SJSA1 (cell line): ENCODE data around the gene RAX. TPM values are rescaled to one million over a fixed set of nuclear protein-coding genes. Genes with fewer than 3 reads are reported as not detected.
"Not testable (repeated sequence)": the region's sequence is repeated elsewhere in the genome, so short reads cannot be mapped to it uniquely, and the experiment has no call there.

Experiments used
- DNase-seq, 2 experiments: peaks; one replicate each; pipeline ENCODE4 v3.0.0-alpha.2; 2015 to 2020; ENCODE audit warnings: low spot score in 2 of 2, low read depth in 1 of 2
- H3K27ac ChIP-seq: fragments of 250-450 bp; sonication (Bioruptor Pico); 2 replicates; pipeline ENCODE4 v1.5.1; 2020; ENCODE audit warnings: mild to moderate bottlenecking, moderate library complexity
- H3K27me3 ChIP-seq: fragments of 250-450 bp; sonication (Bioruptor Pico); replicated peaks from 2 replicates; pipeline ENCODE4 v1.5.1; 2020; ENCODE audit warnings: mild to moderate bottlenecking, moderate library complexity
- H3K36me3 ChIP-seq: fragments of 250-450 bp; sonication (Bioruptor Pico); 2 replicates; pipeline ENCODE4 v1.5.1; 2020; ENCODE audit warnings: mild to moderate bottlenecking
- H3K4me1 ChIP-seq: fragments of 250-450 bp; sonication (Bioruptor Pico); replicated peaks from 2 replicates; pipeline ENCODE4 v1.6.1; 2021; ENCODE audit warnings: mild to moderate bottlenecking
- H3K4me3 ChIP-seq: fragments of 250-450 bp; sonication (Bioruptor Pico); 2 replicates; pipeline ENCODE4 v1.5.1; 2020; ENCODE audit warnings: mild to moderate bottlenecking
- H3K9me3 ChIP-seq: fragments of 250-450 bp; sonication (Bioruptor Pico); replicated peaks from 2 replicates; pipeline ENCODE4 v1.5.1; 2020; ENCODE audit warnings: mild to moderate bottlenecking
- total RNA-seq: library from RNA; depleted of rRNA; stranded (reverse); fragments of >200 nt; shearing (Covaris generic); gene quantifications from 2 replicates; pipeline ENCODE4 v1.2.3, GENCODE V29; 2014

The RAX gene
- total RNA-seq, 1 experiment from 2014 or later: not detected

- Histone ChIP-seq H3K27ac (no peak overlapping the region), H3K4me1 (peaks cover 21% of the 10 kb centered on the region), H3K27me3 (peaks cover 100% of the 10 kb centered on the region), H3K36me3 (no peaks in the 10 kb centered on the region), H3K4me3 (peak overlapping the region; percentile 10; the same call in 1 of the 2 replicates), H3K9me3 (peaks cover 10% of the 10 kb centered on the region)
- no peak for DNase-seq
Observed at GRCh38 chr18:59268721-59269562, 4.3 kb downstream of the RAX start.

- peaks cover 100% of the 10 kb centered on the region for H3K27me3 ChIP-seq
- H3K4me1 ChIP-seq: peaks cover 16% of the 10 kb centered on the region
- H3K4me3 ChIP-seq: no peak overlapping the region
- H3K36me3 ChIP-seq: no peaks in the 10 kb centered on the region
- H3K27ac ChIP-seq: no peak overlapping the region
- peaks cover 7% of the 10 kb centered on the region for H3K9me3 ChIP-seq
- DNase-seq: no peak
Observed at GRCh38 chr18:59268127-59268720, 5.0 kb downstream of the RAX start.

- peaks cover 3% of the 10 kb centered on the region for H3K9me3 ChIP-seq
- no peaks in the 10 kb centered on the region for H3K36me3 ChIP-seq
- no peak overlapping the region for H3K27ac ChIP-seq
- H3K4me3 ChIP-seq: no peak overlapping the region
- DNase-seq: no peak
- peaks cover 12% of the 10 kb centered on the region for H3K4me1 ChIP-seq
- H3K27me3 ChIP-seq: peaks cover 100% of the 10 kb centered on the region
Observed at GRCh38 chr18:59267503-59268126, 5.6 kb downstream of the RAX start.

- H3K27ac ChIP-seq: no peak overlapping the region
- peaks cover 94% of the 10 kb centered on the region for H3K27me3 ChIP-seq
Observed at GRCh38 chr18:59266886-59267502, 6.3 kb downstream of the RAX start.

GRCh38 chr18:59266459-59266858 is 6.8 kb downstream of the RAX start:
- Histone ChIP-seq H3K4me3 (no peak overlapping the region), H3K27ac (no peak overlapping the region), H3K27me3 (peaks cover 89% of the 10 kb centered on the region), H3K9me3 (peaks cover 3% of the 10 kb centered on the region), H3K36me3 (no peaks in the 10 kb centered on the region), H3K4me1 (peaks cover 12% of the 10 kb centered on the region)
- no peak for DNase-seq

More at GRCh38 chr18:59266886-59267502, 6.3 kb downstream of the RAX start:
- Histone ChIP-seq H3K36me3 (no peaks in the 10 kb centered on the region), H3K9me3 (peaks cover 3% of the 10 kb centered on the region), H3K4me1 (peaks cover 12% of the 10 kb centered on the region), H3K4me3 (no peak overlapping the region)
- no peak for DNase-seq

GRCh38 chr18:59265974-59266369 is 7.3 kb downstream of the RAX start:
- DNase-seq: no peak
- no peak overlapping the region for H3K27ac ChIP-seq
- H3K27me3 ChIP-seq: peaks cover 84% of the 10 kb centered on the region
- peaks cover 12% of the 10 kb centered on the region for H3K4me1 ChIP-seq
- no peaks in the 10 kb centered on the region for H3K36me3 ChIP-seq
- no peak overlapping the region for H3K4me3 ChIP-seq
- H3K9me3 ChIP-seq: peaks cover 3% of the 10 kb centered on the region

- Histone ChIP-seq H3K4me1 (peaks cover 12% of the 10 kb centered on the region), H3K4me3 (peak overlapping the region; percentile 25), H3K9me3 (peaks cover 3% of the 10 kb centered on the region), H3K36me3 (no peaks in the 10 kb centered on the region), H3K27ac (no peak overlapping the region), H3K27me3 (peaks cover 79% of the 10 kb centered on the region)
- no peak for DNase-seq
Observed at GRCh38 chr18:59265246-59265973, 7.8 kb downstream of the RAX start.

GRCh38 chr18:59264651-59265245 is 8.5 kb downstream of the RAX start:
- Histone ChIP-seq H3K27ac (no peak overlapping the region), H3K27me3 (peaks cover 72% of the 10 kb centered on the region), H3K4me1 (peaks cover 12% of the 10 kb centered on the region), H3K9me3 (peaks cover 3% of the 10 kb centered on the region), H3K4me3 (no peak overlapping the region), H3K36me3 (no peaks in the 10 kb centered on the region)
- no peak for DNase-seq

GRCh38 chr18:59264121-59264571 is 9.1 kb downstream of the RAX start:
- peaks cover 3% of the 10 kb centered on the region for H3K9me3 ChIP-seq
- H3K27me3 ChIP-seq: peaks cover 66% of the 10 kb centered on the region
- H3K4me3 ChIP-seq: no peak overlapping the region
- H3K4me1 ChIP-seq: peaks cover 9% of the 10 kb centered on the region
- H3K36me3 ChIP-seq: no peaks in the 10 kb centered on the region
- no peak overlapping the region for H3K27ac ChIP-seq
- DNase-seq: no peak

- Histone ChIP-seq H3K27ac (no peak overlapping the region), H3K9me3 (no peaks in the 10 kb centered on the region; the same call in 1 of the 2 replicates), H3K4me1 (peaks cover 5% of the 10 kb centered on the region; the same call in 1 of the 2 replicates), H3K4me3 (no peak overlapping the region), H3K27me3 (peaks cover 61% of the 10 kb centered on the region), H3K36me3 (no peaks in the 10 kb centered on the region)
- no peak for DNase-seq
Observed at GRCh38 chr18:59263661-59264060, 9.6 kb downstream of the RAX start.

GRCh38 chr18:59262243-59262642 is 11.0 kb downstream of the RAX start:
- not testable (repeated sequence) for H3K4me1 ChIP-seq, DNase-seq, H3K36me3 ChIP-seq, H3K4me3 ChIP-seq, H3K9me3 ChIP-seq, H3K27ac ChIP-seq
- H3K27me3 ChIP-seq: peaks cover 47% of the 10 kb centered on the region

GRCh38 chr18:59261842-59262241 is 11.4 kb downstream of the RAX start:
- DNase-seq, H3K36me3 ChIP-seq: not testable (repeated sequence)

GRCh38 chr18:59255491-59255890 is 17.8 kb downstream of the RAX start:
- not testable (repeated sequence) for H3K27ac ChIP-seq, H3K9me3 ChIP-seq, DNase-seq, H3K4me3 ChIP-seq, H3K27me3 ChIP-seq, H3K4me1 ChIP-seq, H3K36me3 ChIP-seq

More at GRCh38 chr18:59261842-59262241, 11.4 kb downstream of the RAX start:
- not testable (repeated sequence) for H3K9me3 ChIP-seq, H3K4me3 ChIP-seq, H3K4me1 ChIP-seq, H3K27ac ChIP-seq
- H3K27me3 ChIP-seq: peaks cover 43% of the 10 kb centered on the region
